SK-N-SH treated with all-trans-retinoic acid at 6 μM for 48 hours (cell line): ENCODE data around the gene CRYL1.

Experiments
- ATAC-seq: fragments of 200-7000 bp; cut with Tn5 transposase; 3 replicates; pipeline ENCODE4 v1.9.1; 2020; ENCODE audit warnings: mild to moderate bottlenecking, moderate library complexity
- BACH2 ChIP-seq: fragments of 250-450 bp; sonication (Bioruptor Pico); IDR thresholded peaks from 2 replicates; pipeline ENCODE4 v1.9.0; 2021; ENCODE audit warnings: mild to moderate bottlenecking, borderline replicate concordance
- CSDC2 ChIP-seq: fragments of 250-450 bp; sonication (Bioruptor Pico); IDR thresholded peaks from 2 replicates; pipeline ENCODE4 v1.5.0; 2020; ENCODE audit warnings: mild to moderate bottlenecking, moderate library complexity
- ESRRG ChIP-seq: fragments of 250-450 bp; sonication (Bioruptor Pico); IDR thresholded peaks from 2 replicates; pipeline ENCODE4 v1.6.1; 2021; ENCODE audit warnings: mild to moderate bottlenecking
- GLIS3 ChIP-seq: fragments of 250-450 bp; sonication (Bioruptor Pico); IDR thresholded peaks from 2 replicates; pipeline ENCODE4 v1.5.0; 2020; ENCODE audit warnings: mild to moderate bottlenecking, moderate library complexity
- OSR1 ChIP-seq: fragments of 250-450 bp; sonication (Bioruptor Pico); IDR thresholded peaks from 2 replicates; pipeline ENCODE4 v1.8.0; 2022; ENCODE audit warnings: moderate library complexity, mild to moderate bottlenecking, inconsistent platforms
- PPARA ChIP-seq: fragments of 250-450 bp; sonication (Bioruptor Pico); IDR thresholded peaks from 2 replicates; pipeline ENCODE4 v1.5.0; 2020; ENCODE audit warnings: mild to moderate bottlenecking, borderline replicate concordance
- RARB ChIP-seq: fragments of 250-450 bp; sonication (Bioruptor Pico); IDR thresholded peaks from 2 replicates; pipeline ENCODE4 v1.8.0; 2021; ENCODE audit warnings: mild to moderate bottlenecking, moderate library complexity
- SNAI2 ChIP-seq: fragments of 250-450 bp; sonication (Bioruptor Pico); IDR thresholded peaks from 2 replicates; pipeline ENCODE4 v1.5.0; 2020; ENCODE audit warnings: mild to moderate bottlenecking, moderate library complexity
- TCF4 ChIP-seq: fragments of 250-450 bp; sonication (Bioruptor Pico); IDR thresholded peaks from 2 replicates; pipeline ENCODE4 v1.8.0; 2021; ENCODE audit warnings: mild to moderate bottlenecking, moderate library complexity, borderline replicate concordance
- TOX ChIP-seq: fragments of 250-450 bp; sonication (Bioruptor Pico); IDR thresholded peaks from 2 replicates; pipeline ENCODE4 v1.8.0; 2021; ENCODE audit warnings: mild to moderate bottlenecking, moderate library complexity, borderline replicate concordance
- ZC3H10 ChIP-seq: fragments of 250-450 bp; sonication (Bioruptor Pico); IDR thresholded peaks from 2 replicates; pipeline ENCODE4 v1.5.1; 2021; ENCODE audit warnings: mild to moderate bottlenecking, moderate library complexity
- ZFP3 ChIP-seq: fragments of 250-450 bp; sonication (Bioruptor Pico); IDR thresholded peaks from 2 replicates; pipeline ENCODE4 v1.5.0; 2020; ENCODE audit warnings: mild to moderate bottlenecking, moderate library complexity
- ZFP30 ChIP-seq: fragments of 450-650 bp; formaldehyde crosslinking; IDR thresholded peaks from 2 replicates; pipeline ENCODE4 v1.5.0; 2022; ENCODE audit warnings: mild to moderate bottlenecking, moderate library complexity
- ZNF565 ChIP-seq: fragments of 450-650 bp; formaldehyde crosslinking; conservative IDR thresholded peaks from 2 replicates; pipeline ENCODE4 v1.5.0; 2020; ENCODE audit warnings: low read depth, mild to moderate bottlenecking, moderate library complexity
- ZNF70 ChIP-seq: fragments of 450-650 bp; formaldehyde crosslinking; IDR thresholded peaks from 2 replicates; pipeline ENCODE4 v1.5.0; 2020; ENCODE audit warnings: mild to moderate bottlenecking, moderate library complexity
- ZNF8 ChIP-seq: fragments of 450-650 bp; formaldehyde crosslinking; IDR thresholded peaks from 2 replicates; pipeline ENCODE4 v1.5.0; 2020; ENCODE audit warnings: mild to moderate bottlenecking, moderate library complexity
- TF ChIP-seq, protein P1 (sequence below): fragments of 250-450 bp; sonication (Bioruptor Pico); IDR thresholded peaks from 2 replicates; pipeline ENCODE4 v1.5.0; 2020; ENCODE audit warnings: mild to moderate bottlenecking, moderate library complexity
- TF ChIP-seq, protein P2 (sequence below): fragments of 250-450 bp; sonication (Bioruptor Pico); IDR thresholded peaks from 2 replicates; pipeline ENCODE4 v1.5.1; 2021; ENCODE audit warnings: mild to moderate bottlenecking, moderate library complexity
- TF ChIP-seq, protein P3 (sequence below): fragments of 250-450 bp; sonication (Bioruptor Pico); IDR thresholded peaks from 2 replicates; pipeline ENCODE4 v1.8.0; 2020; ENCODE audit warnings: mild to moderate bottlenecking, moderate library complexity, borderline replicate concordance
- TF ChIP-seq, protein P4 (sequence below): fragments of 250-450 bp; sonication (Bioruptor Pico); IDR thresholded peaks from 2 replicates; pipeline ENCODE4 v1.5.1; 2020; ENCODE audit warnings: low read depth, mild to moderate bottlenecking, moderate library complexity

The CRYL1 gene

DNA sequence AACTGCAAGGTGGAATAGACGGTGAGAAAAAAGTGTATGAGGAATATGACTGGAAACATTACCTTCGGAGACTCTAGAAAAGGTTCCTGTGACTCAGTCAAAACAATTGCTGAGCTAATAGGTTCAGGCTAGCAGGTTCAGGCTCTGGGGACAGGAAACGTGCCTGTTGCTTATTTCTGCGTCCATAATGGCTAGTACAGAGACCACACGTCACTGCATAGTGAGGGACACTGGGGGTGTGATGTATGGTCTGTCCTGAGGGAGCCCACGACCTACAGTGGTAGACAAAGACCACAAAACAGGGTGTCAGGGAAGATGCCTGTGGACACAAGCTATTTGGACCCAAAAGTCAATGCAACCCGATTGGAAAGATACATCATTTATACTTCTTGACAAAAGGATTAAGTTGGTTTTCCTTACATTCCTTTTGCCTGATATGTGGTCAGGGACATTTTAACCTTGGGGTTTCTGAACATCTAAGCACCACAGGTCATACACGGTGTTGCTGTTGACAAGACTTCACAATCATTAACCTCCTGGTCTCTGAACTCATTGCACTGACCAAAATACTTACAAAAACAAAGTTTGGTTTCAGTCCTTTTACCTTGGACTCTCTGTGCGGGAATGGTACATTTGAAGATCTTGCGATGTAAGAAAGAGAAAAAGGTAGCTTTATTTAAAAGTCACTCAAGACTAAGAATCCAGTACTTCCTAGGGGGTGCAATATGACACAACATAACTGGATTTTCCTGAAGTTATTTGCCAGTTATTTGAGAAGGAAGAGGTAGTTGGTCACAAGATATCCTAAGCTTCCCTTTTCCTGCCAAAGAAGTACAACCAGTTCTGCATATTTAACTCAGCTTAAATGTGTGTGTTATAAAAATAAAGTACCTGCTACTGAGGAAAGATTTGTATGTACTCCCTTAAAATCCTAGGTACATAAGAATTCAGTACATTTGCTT lies 20.0 kb downstream of the CRYL1 start (continued):
- TF ChIP-seq, protein P1, sequence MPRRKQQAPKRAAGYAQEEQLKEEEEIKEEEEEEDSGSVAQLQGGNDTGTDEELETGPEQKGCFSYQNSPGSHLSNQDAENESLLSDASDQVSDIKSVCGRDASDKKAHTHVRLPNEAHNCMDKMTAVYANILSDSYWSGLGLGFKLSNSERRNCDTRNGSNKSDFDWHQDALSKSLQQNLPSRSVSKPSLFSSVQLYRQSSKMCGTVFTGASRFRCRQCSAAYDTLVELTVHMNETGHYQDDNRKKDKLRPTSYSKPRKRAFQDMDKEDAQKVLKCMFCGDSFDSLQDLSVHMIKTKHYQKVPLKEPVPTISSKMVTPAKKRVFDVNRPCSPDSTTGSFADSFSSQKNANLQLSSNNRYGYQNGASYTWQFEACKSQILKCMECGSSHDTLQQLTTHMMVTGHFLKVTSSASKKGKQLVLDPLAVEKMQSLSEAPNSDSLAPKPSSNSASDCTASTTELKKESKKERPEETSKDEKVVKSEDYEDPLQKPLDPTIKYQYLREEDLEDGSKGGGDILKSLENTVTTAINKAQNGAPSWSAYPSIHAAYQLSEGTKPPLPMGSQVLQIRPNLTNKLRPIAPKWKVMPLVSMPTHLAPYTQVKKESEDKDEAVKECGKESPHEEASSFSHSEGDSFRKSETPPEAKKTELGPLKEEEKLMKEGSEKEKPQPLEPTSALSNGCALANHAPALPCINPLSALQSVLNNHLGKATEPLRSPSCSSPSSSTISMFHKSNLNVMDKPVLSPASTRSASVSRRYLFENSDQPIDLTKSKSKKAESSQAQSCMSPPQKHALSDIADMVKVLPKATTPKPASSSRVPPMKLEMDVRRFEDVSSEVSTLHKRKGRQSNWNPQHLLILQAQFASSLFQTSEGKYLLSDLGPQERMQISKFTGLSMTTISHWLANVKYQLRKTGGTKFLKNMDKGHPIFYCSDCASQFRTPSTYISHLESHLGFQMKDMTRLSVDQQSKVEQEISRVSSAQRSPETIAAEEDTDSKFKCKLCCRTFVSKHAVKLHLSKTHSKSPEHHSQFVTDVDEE (CRISPR knock-in tag): no peak
- TF ChIP-seq CSDC2 (CRISPR knock-in tag): no peak
- TF ChIP-seq ZNF565: no peak
- no peak for TF ChIP-seq ZFP3 (CRISPR knock-in tag)
- no peak for TF ChIP-seq ZNF70 (CRISPR knock-in tag)
- no peak for TF ChIP-seq ZC3H10
- TF ChIP-seq, all 23 proteins: peak for 0

DNA sequence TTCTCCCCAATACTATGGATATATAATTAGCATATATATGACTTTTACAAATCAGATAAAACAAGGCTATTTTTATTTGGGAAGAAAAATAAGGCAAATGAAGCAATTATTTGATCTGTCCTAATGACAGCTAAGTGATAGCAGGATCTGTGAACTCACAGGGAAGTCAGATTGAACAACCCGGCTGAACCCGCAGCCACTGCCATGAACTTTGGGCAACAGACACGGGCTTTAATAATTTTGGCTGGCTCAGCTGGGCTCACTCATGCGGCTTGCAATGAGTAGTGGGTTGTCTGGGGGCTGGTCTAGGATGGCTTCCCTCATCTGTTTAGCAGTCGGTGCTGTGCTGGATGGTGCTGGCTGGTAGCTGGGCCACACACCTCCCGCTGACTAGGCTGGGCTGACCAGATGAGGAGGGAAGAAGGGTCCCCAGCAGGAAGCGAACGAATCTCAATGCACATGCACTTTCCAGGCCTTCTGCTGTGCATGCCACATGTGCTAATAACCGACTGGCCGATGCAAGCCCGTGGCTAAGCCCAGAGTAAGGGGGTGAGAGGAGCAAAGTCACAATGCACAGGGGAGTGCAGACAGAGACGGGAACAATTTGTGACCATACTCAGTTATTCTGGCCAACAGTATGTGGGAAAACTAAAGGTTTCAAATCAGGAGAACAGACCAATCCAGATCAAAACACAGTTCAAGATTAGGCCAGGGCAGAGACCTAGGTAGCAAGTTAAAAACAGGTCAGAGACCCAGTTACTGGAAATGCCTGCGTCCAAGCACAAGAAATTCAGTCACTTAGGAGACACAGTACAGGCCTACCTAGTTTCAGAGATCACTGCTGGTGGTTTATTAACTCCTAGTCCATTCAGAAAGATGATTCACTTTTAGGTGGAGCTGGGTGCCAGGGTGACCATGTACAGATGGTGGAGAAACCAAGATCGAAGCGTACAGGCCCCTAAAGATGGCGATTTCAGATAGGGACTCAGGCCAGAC lies 22.3 kb downstream of the CRYL1 start:
- TF ChIP-seq TCF4 (no peak), ZC3H10 (no peak), ZNF8 (no peak), SNAI2 (CRISPR knock-in tag) (no peak), ESRRG (no peak), ZFP30 (no peak), RARB (CRISPR knock-in tag) (no peak), BACH2 (no peak), ZFP3 (CRISPR knock-in tag) (no peak), ZNF565 (no peak), PPARA (CRISPR knock-in tag) (no peak), ZNF70 (CRISPR knock-in tag) (no peak)
- TF ChIP-seq, protein P2, sequence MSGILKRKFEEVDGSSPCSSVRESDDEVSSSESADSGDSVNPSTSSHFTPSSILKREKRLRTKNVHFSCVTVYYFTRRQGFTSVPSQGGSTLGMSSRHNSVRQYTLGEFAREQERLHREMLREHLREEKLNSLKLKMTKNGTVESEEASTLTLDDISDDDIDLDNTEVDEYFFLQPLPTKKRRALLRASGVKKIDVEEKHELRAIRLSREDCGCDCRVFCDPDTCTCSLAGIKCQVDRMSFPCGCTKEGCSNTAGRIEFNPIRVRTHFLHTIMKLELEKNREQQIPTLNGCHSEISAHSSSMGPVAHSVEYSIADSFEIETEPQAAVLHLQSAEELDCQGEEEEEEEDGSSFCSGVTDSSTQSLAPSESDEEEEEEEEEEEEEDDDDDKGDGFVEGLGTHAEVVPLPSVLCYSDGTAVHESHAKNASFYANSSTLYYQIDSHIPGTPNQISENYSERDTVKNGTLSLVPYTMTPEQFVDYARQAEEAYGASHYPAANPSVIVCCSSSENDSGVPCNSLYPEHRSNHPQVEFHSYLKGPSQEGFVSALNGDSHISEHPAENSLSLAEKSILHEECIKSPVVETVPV (CRISPR knock-in tag): no peak
- TF ChIP-seq, protein P3, sequence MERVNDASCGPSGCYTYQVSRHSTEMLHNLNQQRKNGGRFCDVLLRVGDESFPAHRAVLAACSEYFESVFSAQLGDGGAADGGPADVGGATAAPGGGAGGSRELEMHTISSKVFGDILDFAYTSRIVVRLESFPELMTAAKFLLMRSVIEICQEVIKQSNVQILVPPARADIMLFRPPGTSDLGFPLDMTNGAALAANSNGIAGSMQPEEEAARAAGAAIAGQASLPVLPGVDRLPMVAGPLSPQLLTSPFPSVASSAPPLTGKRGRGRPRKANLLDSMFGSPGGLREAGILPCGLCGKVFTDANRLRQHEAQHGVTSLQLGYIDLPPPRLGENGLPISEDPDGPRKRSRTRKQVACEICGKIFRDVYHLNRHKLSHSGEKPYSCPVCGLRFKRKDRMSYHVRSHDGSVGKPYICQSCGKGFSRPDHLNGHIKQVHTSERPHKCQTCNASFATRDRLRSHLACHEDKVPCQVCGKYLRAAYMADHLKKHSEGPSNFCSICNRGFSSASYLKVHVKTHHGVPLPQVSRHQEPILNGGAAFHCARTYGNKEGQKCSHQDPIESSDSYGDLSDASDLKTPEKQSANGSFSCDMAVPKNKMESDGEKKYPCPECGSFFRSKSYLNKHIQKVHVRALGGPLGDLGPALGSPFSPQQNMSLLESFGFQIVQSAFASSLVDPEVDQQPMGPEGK (CRISPR knock-in tag): no peak
- TF ChIP-seq, protein P4, sequence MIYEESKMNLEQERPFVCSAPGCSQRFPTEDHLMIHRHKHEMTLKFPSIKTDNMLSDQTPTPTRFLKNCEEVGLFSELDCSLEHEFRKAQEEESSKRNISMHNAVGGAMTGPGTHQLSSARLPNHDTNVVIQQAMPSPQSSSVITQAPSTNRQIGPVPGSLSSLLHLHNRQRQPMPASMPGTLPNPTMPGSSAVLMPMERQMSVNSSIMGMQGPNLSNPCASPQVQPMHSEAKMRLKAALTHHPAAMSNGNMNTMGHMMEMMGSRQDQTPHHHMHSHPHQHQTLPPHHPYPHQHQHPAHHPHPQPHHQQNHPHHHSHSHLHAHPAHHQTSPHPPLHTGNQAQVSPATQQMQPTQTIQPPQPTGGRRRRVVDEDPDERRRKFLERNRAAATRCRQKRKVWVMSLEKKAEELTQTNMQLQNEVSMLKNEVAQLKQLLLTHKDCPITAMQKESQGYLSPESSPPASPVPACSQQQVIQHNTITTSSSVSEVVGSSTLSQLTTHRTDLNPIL (CRISPR knock-in tag): no peak
- no peak for ATAC-seq

DNA sequence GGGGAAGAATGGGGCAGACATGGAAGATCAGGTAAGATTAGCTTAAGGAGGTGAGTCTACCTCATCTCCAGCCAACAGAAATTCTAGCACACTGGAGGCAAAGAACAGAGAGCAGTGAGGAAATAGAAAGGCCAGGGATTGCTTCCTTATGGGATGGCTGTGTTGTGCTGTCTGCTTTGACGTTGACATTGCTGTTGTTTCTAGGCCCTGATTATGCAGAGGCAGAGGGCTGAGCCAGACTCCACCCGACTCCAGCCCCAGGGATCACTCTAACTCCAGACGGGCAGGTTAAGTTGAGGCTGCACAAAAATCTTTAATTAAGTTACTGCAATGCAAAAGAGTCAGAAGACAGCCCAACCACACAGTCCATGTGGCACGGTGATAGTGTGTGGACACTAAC lies 24.1 kb downstream of the CRYL1 start:
- no peak for ATAC-seq
- TF ChIP-seq ZC3H10 (no peak), GLIS3 (CRISPR knock-in tag) (no peak), CSDC2 (CRISPR knock-in tag) (no peak), TOX (CRISPR knock-in tag) (no peak), ZNF565 (no peak), OSR1 (no peak), RARB (CRISPR knock-in tag) (no peak), ESRRG (no peak), TCF4 (no peak), BACH2 (no peak)
- TF ChIP-seq, protein P3 (CRISPR knock-in tag): no peak
